ENCODE results near the gene MFAP3.
"Not testable (repeated sequence)": the region's sequence is repeated elsewhere in the genome, so short reads cannot be mapped to it uniquely, and the experiment has no call there.

The MFAP3 gene

GRCh38 chr5:154063372-154063771 is 24.6 kb downstream of the MFAP3 start:
- TF ChIP-seq POLR2A (IDR thresholded peaks at IDR 0.05; ENCODE audit: low read length) (no peak), GATA1 (IDR thresholded peaks at IDR 0.05; ENCODE audit: low read depth, low read length) (no peak)
- DNase-seq, result no peak

GRCh38 chr5:154065971-154066370 is 27.2 kb downstream of the MFAP3 start:
- TF ChIP-seq GATA1 (IDR thresholded peaks at IDR 0.05; ENCODE audit: low read depth, low read length) (no peak), POLR2A (IDR thresholded peaks at IDR 0.05; ENCODE audit: low read length) (no peak)
- no peak for DNase-seq

GRCh38 chr5:154069854-154070253 is 31.1 kb downstream of the MFAP3 start:
- DNase-seq, result not testable (repeated sequence)

GRCh38 chr5:154071799-154072413 is 33.1 kb downstream of the MFAP3 start:
- no peak for TF ChIP-seq POLR2A (IDR thresholded peaks at IDR 0.05; ENCODE audit: low read length)
- TF ChIP-seq GATA1 (IDR thresholded peaks at IDR 0.05; ENCODE audit: low read depth, low read length), result no peak
- no peak for DNase-seq

- TF ChIP-seq GATA1 (IDR thresholded peaks at IDR 0.05; ENCODE audit: low read depth, low read length) (no peak), POLR2A (IDR thresholded peaks at IDR 0.05; ENCODE audit: low read length) (no peak)
- DNase-seq, result peak; percentile 77 to 89
Measured at GRCh38 chr5:154072414-154073171, 33.8 kb downstream of the MFAP3 start.

- DNase-seq, result no peak
- TF ChIP-seq GATA1 (IDR thresholded peaks at IDR 0.05; ENCODE audit: low read depth, low read length), result no peak
- TF ChIP-seq POLR2A (IDR thresholded peaks at IDR 0.05; ENCODE audit: low read length), result no peak
Measured at GRCh38 chr5:154076240-154076922, 37.6 kb downstream of the MFAP3 start.

GRCh38 chr5:154077696-154078095 is 38.9 kb downstream of the MFAP3 start:
- TF ChIP-seq GATA1 (IDR thresholded peaks at IDR 0.05; ENCODE audit: low read depth, low read length) (no peak), POLR2A (IDR thresholded peaks at IDR 0.05; ENCODE audit: low read length) (no peak)

GRCh38 chr5:154078272-154078671 is 39.5 kb downstream of the MFAP3 start:
- TF ChIP-seq GATA1 (IDR thresholded peaks at IDR 0.05; ENCODE audit: low read depth, low read length), result no peak
- TF ChIP-seq POLR2A (IDR thresholded peaks at IDR 0.05; ENCODE audit: low read length), result no peak
- DNase-seq, result no peak

More at GRCh38 chr5:154077696-154078095, 38.9 kb downstream of the MFAP3 start:
- no peak for DNase-seq

GRCh38 chr5:154081246-154081645 is 42.5 kb downstream of the MFAP3 start:
- no peak for TF ChIP-seq GATA1 (IDR thresholded peaks at IDR 0.05; ENCODE audit: low read depth, low read length)
- no peak for TF ChIP-seq POLR2A (IDR thresholded peaks at IDR 0.05; ENCODE audit: low read length)
- no peak for DNase-seq

- no peak for DNase-seq
- no peak for TF ChIP-seq GATA1 (IDR thresholded peaks at IDR 0.05; ENCODE audit: low read depth, low read length)
- no peak for TF ChIP-seq POLR2A (IDR thresholded peaks at IDR 0.05; ENCODE audit: low read length)
Measured at GRCh38 chr5:154084062-154084639, 45.4 kb downstream of the MFAP3 start.

- no peak for DNase-seq
- TF ChIP-seq GATA1 (IDR thresholded peaks at IDR 0.05; ENCODE audit: low read depth, low read length) (no peak), POLR2A (IDR thresholded peaks at IDR 0.05; ENCODE audit: low read length) (no peak)
Measured at GRCh38 chr5:154086146-154086545, 47.4 kb downstream of the MFAP3 start.

- no peak for DNase-seq
- TF ChIP-seq GATA1 (IDR thresholded peaks at IDR 0.05; ENCODE audit: low read depth, low read length) (no peak), POLR2A (IDR thresholded peaks at IDR 0.05; ENCODE audit: low read length) (no peak)
Measured at GRCh38 chr5:154086641-154087040, 47.9 kb downstream of the MFAP3 start.

- DNase-seq, result no peak
- no peak for TF ChIP-seq POLR2A (IDR thresholded peaks at IDR 0.05; ENCODE audit: low read length)
- TF ChIP-seq GATA1 (IDR thresholded peaks at IDR 0.05; ENCODE audit: low read depth, low read length), result no peak
Measured at GRCh38 chr5:154087260-154087659, 48.5 kb downstream of the MFAP3 start.

GRCh38 chr5:154088801-154089200 is 50.0 kb downstream of the MFAP3 start:
- TF ChIP-seq GATA1 (IDR thresholded peaks at IDR 0.05; ENCODE audit: low read depth, low read length) (no peak), POLR2A (IDR thresholded peaks at IDR 0.05; ENCODE audit: low read length) (no peak)
- no peak for DNase-seq

All from erythroblast (primary cell).